Measurements from ENCODE around the gene VWF. TPM values are rescaled to one million over a fixed set of nuclear protein-coding genes. Genes with fewer than 3 reads are reported as not detected.

Gene VWF
- 0.70 and 1.3 TPM in 2 replicates for total RNA-seq (ENCODE audit: low replicate concordance)
- long read RNA-seq, partial matches to known transcripts = 1 of 2 reads
- long read RNA-seq, other reads (novel, unspliced or antisense) = 1 of 2 reads

GRCh38 chr12:6124411-6125309 is at the start of gene VWF:
Gene VWF (minus strand): TSS chr12:6124670. CDS start chr12:6123196, 1,474 bp downstream.
- Mint-ChIP-seq H3K36me3 (no peaks in the 10 kb centered on the region), H3K27me3 (peaks cover 3% of the 10 kb centered on the region), H3K4me3 (no peak within 1 kb of the TSS), H3K9me3 (no peaks in the 10 kb centered on the region), H3K4me1 (ENCODE audit: unreplicated experiment) (no peaks in the 10 kb centered on the region), H3K27ac (no peak within 1 kb of the TSS)
- no peak for TF ChIP-seq CTCF (conservative IDR thresholded peaks at IDR 0.05)
- no peak for DNase-seq (ENCODE audit: extremely low spot score, unreplicated experiment)

DNA sequence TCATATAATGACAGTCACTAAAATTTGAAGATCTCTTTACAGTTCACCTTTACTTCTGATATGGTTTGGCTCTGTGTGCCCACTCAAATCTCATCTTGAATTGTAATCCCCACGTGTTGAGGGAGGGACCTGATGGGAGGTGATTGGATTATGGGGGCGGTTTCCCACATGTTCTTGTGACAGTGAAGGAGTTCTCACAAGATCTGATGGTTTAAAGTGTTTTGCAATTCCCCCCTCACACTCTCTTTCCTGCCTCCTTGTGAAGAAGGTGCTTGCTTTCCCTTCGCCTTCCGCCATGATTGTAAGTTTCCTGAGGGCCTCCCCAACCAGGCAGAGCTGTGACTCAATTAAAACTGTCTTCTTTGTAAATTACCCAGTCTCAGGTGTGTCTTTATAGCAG is 48.4 kb upstream of the VWF start:
- no peak for DNase-seq (ENCODE audit: extremely low spot score, unreplicated experiment)
- H3K36me3 Mint-ChIP-seq = peaks cover 7% of the 10 kb centered on the region
- TF ChIP-seq CTCF (conservative IDR thresholded peaks at IDR 0.05) = no peak
- no peak overlapping the region for H3K27ac Mint-ChIP-seq
- H3K4me1 Mint-ChIP-seq (ENCODE audit: unreplicated experiment) = no peaks in the 10 kb centered on the region
- H3K9me3 Mint-ChIP-seq = no peaks in the 10 kb centered on the region
- peaks cover 6% of the 10 kb centered on the region for H3K27me3 Mint-ChIP-seq
- no peak overlapping the region for H3K4me3 Mint-ChIP-seq

GRCh38 chr12:6172086-6172485 is 47.6 kb upstream of the VWF start:
- peaks cover 11% of the 10 kb centered on the region for H3K27me3 Mint-ChIP-seq
- H3K27ac Mint-ChIP-seq = no peak overlapping the region
- peaks cover 7% of the 10 kb centered on the region for H3K36me3 Mint-ChIP-seq
- DNase-seq (ENCODE audit: extremely low spot score, unreplicated experiment) = no peak
- TF ChIP-seq CTCF (conservative IDR thresholded peaks at IDR 0.05) = no peak
- H3K4me1 Mint-ChIP-seq (ENCODE audit: unreplicated experiment) = no peaks in the 10 kb centered on the region
- no peaks in the 10 kb centered on the region for H3K9me3 Mint-ChIP-seq
- no peak overlapping the region for H3K4me3 Mint-ChIP-seq

- TF ChIP-seq CTCF (conservative IDR thresholded peaks at IDR 0.05) = no peak
- H3K27ac Mint-ChIP-seq = no peak overlapping the region
- no peaks in the 10 kb centered on the region for H3K9me3 Mint-ChIP-seq
- no peaks in the 10 kb centered on the region for H3K4me1 Mint-ChIP-seq (ENCODE audit: unreplicated experiment)
- DNase-seq (ENCODE audit: extremely low spot score, unreplicated experiment) = no peak
- H3K27me3 Mint-ChIP-seq = peaks cover 11% of the 10 kb centered on the region
- H3K4me3 Mint-ChIP-seq = no peak overlapping the region
- H3K36me3 Mint-ChIP-seq = peaks cover 7% of the 10 kb centered on the region
Measured at GRCh38 chr12:6171409-6172015, 47.0 kb upstream of the VWF start.

- Mint-ChIP-seq H3K27me3 (peaks cover 11% of the 10 kb centered on the region), H3K4me1 (ENCODE audit: unreplicated experiment) (no peaks in the 10 kb centered on the region), H3K36me3 (no peaks in the 10 kb centered on the region), H3K9me3 (no peaks in the 10 kb centered on the region), H3K4me3 (no peak overlapping the region), H3K27ac (no peak overlapping the region)
- no peak for TF ChIP-seq CTCF (conservative IDR thresholded peaks at IDR 0.05)
- no peak for DNase-seq (ENCODE audit: extremely low spot score, unreplicated experiment)
Measured at GRCh38 chr12:6167327-6168280, 43.1 kb upstream of the VWF start.
